Kidney (tissue), 14 donors: Measurements from ENCODE around the gene C3orf70. TPM values are rescaled to one million over a fixed set of nuclear protein-coding genes. Genes with fewer than 3 reads are reported as not detected.
A peak's percentile ranks its signal among the peaks of the same experiment; 100 is the strongest.

Source experiments
- DNase-seq, 5 donors: peaks; one replicate each; pipeline ENCODE4 v3.0.0-alpha.2; 2013 to 2020
- FAIRE-seq: peaks from 2 replicates; lab custom pipeline; 2012; peaks lifted over from hg19 to GRCh38; lab: Jason Lieb, UNC
- H3K27ac ChIP-seq, 2 donors: one replicate each; pipeline ENCODE4 v1.7.0; 2013; ENCODE audit warnings: low read depth in 2 of 2, low read length in 2 of 2, inconsistent platforms in 1 of 2
- H3K27me3 ChIP-seq: one replicate; pipeline ENCODE4 v1.7.1; 2013; ENCODE audit warnings: low read length, inconsistent platforms; ENCODE audit not compliant: control insufficient read depth, insufficient read depth
- H3K36me3 ChIP-seq, 3 donors: one replicate each; pipeline versions ENCODE4 v1.7.0 to v1.7.1; 2013; ENCODE audit warnings: low read length in 3 of 3, control low read depth in 1 of 3, inconsistent platforms in 1 of 3; ENCODE audit not compliant: insufficient read depth in 3 of 3, control insufficient read depth in 2 of 3
- H3K4me1 ChIP-seq, 3 donors: one replicate each; pipeline versions ENCODE4 v1.7.0 to v1.7.1; 2013; ENCODE audit warnings: low read length in 3 of 3, inconsistent platforms in 1 of 3, low read depth in 1 of 3; ENCODE audit not compliant: control insufficient read depth in 2 of 3, insufficient read depth in 2 of 3
- H3K4me3 ChIP-seq, 3 donors: one replicate each; pipeline versions ENCODE4 v1.7.0 to v1.8.1; 2013; ENCODE audit warnings: low read length in 3 of 3, control low read depth in 1 of 3, inconsistent platforms in 1 of 3
- H3K9ac ChIP-seq, 3 donors: one replicate each; pipeline versions ENCODE4 v1.7.0 to v1.7.1; 2013; ENCODE audit warnings: low read length in 3 of 3, control low read depth in 1 of 3, inconsistent platforms in 1 of 3
- H3K9me3 ChIP-seq, 3 donors: one replicate each; pipeline versions ENCODE4 v1.7.0 to v1.7.1; 2013; ENCODE audit warnings: low read length in 3 of 3, control low read depth in 1 of 3, inconsistent platforms in 1 of 3; ENCODE audit not compliant: control insufficient read depth in 2 of 3, insufficient read depth in 1 of 3
- CTCF ChIP-seq: IDR thresholded peaks from 3 replicates; pipeline ENCODE4 v1.5.1; 2012; ENCODE audit warnings: mild to moderate bottlenecking, moderate library complexity, borderline replicate concordance; ENCODE audit not compliant: insufficient read depth; ENCODE audit errors: extremely low read depth
- intact Hi-C: fragments of 100-400 bp; cut with DNase I; formaldehyde crosslinking; loops from one replicate; pipeline ENCODE4 v1.11.1; 2022
- polyA plus RNA-seq: library from polyadenylated mRNA; stranded (reverse); fragments of 350-450 nt; fragmentation: Illumina TruSeq; extraction: RNeasy Lipid Tissue Mini Kit (QIAGEN cat#74804); gene quantifications from one replicate; pipeline ENCODE4 v1.2.3, GENCODE V29; 2014; ENCODE audit warnings: low read depth, low replicate concordance; ENCODE audit not compliant: insufficient read depth
- total RNA-seq: library from RNA; stranded (reverse); fragmentation: NEBNext Ultra II Directional; extraction: Animal tissue kit (Norgen Biotek cat#: 25700); gene quantifications from one replicate; pipeline ENCODE4 v1.2.1, GENCODE V29; 2021
- donor health status: control.
- donor health status: control.
- donor health status: control.
- donor health status: control.
- donor health status: control.
- donor health status: DM: yes; HTN: yes; CAD: no.
- donor health status: Normal renal cell carcinoma (clear cell type).

C3orf70 gene
- total and polyA plus RNA-seq, 2 donors from 2014 or later: 0.69 to 2.8 TPM

GRCh38 chr3:185089343-185089742, 63.5 kb downstream of the C3orf70 start:
- no peak for DNase-seq
- no peak for TF ChIP-seq CTCF
- H3K27me3 ChIP-seq: no peaks in the 10 kb centered on the region
- H3K9ac ChIP-seq: no peak overlapping the region
- no peaks in the 10 kb centered on the region for H3K9me3 ChIP-seq
- no peak overlapping the region for H3K27ac ChIP-seq
- intact Hi-C loops: no loop called here
- no peaks in the 10 kb centered on the region for H3K36me3 ChIP-seq
- FAIRE-seq: no peak
- H3K4me1 ChIP-seq: no peaks in the 10 kb centered on the region
- H3K4me3 ChIP-seq: no peak overlapping the region

GRCh38 chr3:185087419-185087818, 65.4 kb downstream of the C3orf70 start:
- Histone ChIP-seq H3K9ac (no peak overlapping the region), H3K36me3 (no peaks in the 10 kb centered on the region), H3K4me1 (no peaks in the 10 kb centered on the region), H3K27me3 (no peaks in the 10 kb centered on the region), H3K27ac (no peak overlapping the region), H3K9me3 (no peaks in the 10 kb centered on the region), H3K4me3 (no peak overlapping the region)
- intact Hi-C loops: no loop called here
- TF ChIP-seq CTCF: no peak
- DNase-seq: peak in 1 of 5 donors; percentile 29
- no peak for FAIRE-seq

- H3K4me3 ChIP-seq: no peak overlapping the region
- no peak overlapping the region for H3K9ac ChIP-seq
- H3K27me3 ChIP-seq: no peaks in the 10 kb centered on the region
- H3K27ac ChIP-seq: no peak overlapping the region
- FAIRE-seq (no peak), DNase-seq (no peak)
- no peaks in the 10 kb centered on the region for H3K9me3 ChIP-seq
- H3K36me3 ChIP-seq: no peaks in the 10 kb centered on the region
- intact Hi-C loops: no loop called here
- no peak for TF ChIP-seq CTCF
- peaks cover 0 to 2% (median 0%) of the 10 kb centered on the region in 3 donors for H3K4me1 ChIP-seq
These were observed 68.0 kb downstream of the C3orf70 start for GRCh38 chr3:185084901-185085300.

- no peak for FAIRE-seq
- H3K9ac ChIP-seq: no peak overlapping the region
- no peak for DNase-seq
- H3K36me3 ChIP-seq: no peaks in the 10 kb centered on the region
- TF ChIP-seq CTCF: no peak
- peaks cover 0 to 2% (median 0%) of the 10 kb centered on the region in 3 donors for H3K4me1 ChIP-seq
- no peak overlapping the region for H3K27ac ChIP-seq
- intact Hi-C loops: no loop called here
- no peak overlapping the region for H3K4me3 ChIP-seq
- no peaks in the 10 kb centered on the region for H3K9me3 ChIP-seq
- no peaks in the 10 kb centered on the region for H3K27me3 ChIP-seq
These were observed 68.5 kb downstream of the C3orf70 start for GRCh38 chr3:185084402-185084801.
